ENCODE results near the gene GPSM1. TPM values are rescaled to one million over a fixed set of nuclear protein-coding genes. Genes with fewer than 3 reads are reported as not detected.

Gene GPSM1
- total and polyA plus RNA-seq, 2 donors (not counting 1 experiment from before 2014, with no cell fraction given), result 2.4 to 6.3 TPM

GRCh38 chr9:136355616-136356557, 28.5 kb downstream of the GPSM1 start:
- H3K4me2 ChIP-seq (replicated peaks; ENCODE audit: low read depth, low read length, poor library complexity, severe bottlenecking), result no peak overlapping the region
- ChIA-PET CTCF (no interaction called here), POLR2A (no interaction called here)
- DNase-seq (no peak), ATAC-seq (ENCODE audit: low read depth) (no peak)
- H2AFZ ChIP-seq (ENCODE audit: insufficient read depth, low read depth, low read length, poor library complexity, severe bottlenecking), result no peak overlapping the region
- Mint-ChIP-seq H3K9me3 (ENCODE audit: insufficient read depth) (no peaks in the 10 kb centered on the region), H3K27ac (no peak overlapping the region), H3K4me3 (no peak overlapping the region), H3K4me1 (no peaks in the 10 kb centered on the region), H3K27me3 (no peaks in the 10 kb centered on the region)
- no peaks in the 10 kb centered on the region for H3K9me3 ChIP-seq (ENCODE audit: control extremely low read depth in 1 of 3, control insufficient read depth in 2 of 3, insufficient read depth in 1 of 3, low read length in 2 of 3)
- H3K4me1 ChIP-seq (ENCODE audit: control insufficient read depth in 2 of 2, insufficient read depth in 2 of 2, low read length in 2 of 2), result no peaks in the 10 kb centered on the region
- H3K79me2 ChIP-seq (ENCODE audit: control insufficient read depth, insufficient read depth, low read length), result no peaks in the 10 kb centered on the region
- no peaks in the 10 kb centered on the region for H4K20me1 ChIP-seq (ENCODE audit: control insufficient read depth, insufficient read depth, low read length, poor library complexity, severe bottlenecking)
- WGBS (ENCODE audit: insufficient coverage), result 93% methylated on average over 54 of the region's 54 CpGs
- intact Hi-C loops (cut with micrococcal nuclease), result no loop called here
- H3K27ac ChIP-seq (ENCODE audit: low read length in 2 of 2), result no peak overlapping the region
- no peak overlapping the region for H3K9ac ChIP-seq (ENCODE audit: low read length)
- no peak for TF ChIP-seq EZH2 (IDR thresholded peaks at IDR 0.05; ENCODE audit: borderline replicate concordance, insufficient read depth, low read depth, low read length, poor library complexity, severe bottlenecking)
- TF ChIP-seq CTCF (IDR thresholded peaks at IDR 0.05), result no peak
- no peaks in the 10 kb centered on the region for H3K27me3 ChIP-seq (replicated peaks in 1 of 4; ENCODE audit: control extremely low read depth in 1 of 4, control insufficient read depth in 3 of 4, insufficient read depth in 4 of 4, low read length in 3 of 4)
- H3K4me3 ChIP-seq (ENCODE audit: control extremely low read depth in 1 of 5, extremely low read depth in 1 of 5, insufficient read depth in 1 of 5, low read depth in 2 of 5, low read length in 4 of 5), result no peak overlapping the region
- peaks cover 0 to 4% of the 10 kb centered on the region in 2 experiments for H3K36me3 ChIP-seq (replicated peaks in 1 of 2; ENCODE audit: control extremely low read depth in 1 of 2, control insufficient read depth in 1 of 2, extremely low read depth in 1 of 2, insufficient read depth in 2 of 2, low read length in 1 of 2)

GRCh38 chr9:136357202-136357725, 29.9 kb downstream of the GPSM1 start:
- Histone ChIP-seq H3K4me2 (replicated peaks; ENCODE audit: low read depth, low read length, poor library complexity, severe bottlenecking) (no peak overlapping the region), H4K20me1 (ENCODE audit: control insufficient read depth, insufficient read depth, low read length, poor library complexity, severe bottlenecking) (peaks cover 12% of the 10 kb centered on the region), H3K4me3 (ENCODE audit: control extremely low read depth in 1 of 5, extremely low read depth in 1 of 5, insufficient read depth in 1 of 5, low read depth in 2 of 5, low read length in 4 of 5) (no peak overlapping the region), H3K9ac (ENCODE audit: low read length) (no peak overlapping the region), H2AFZ (ENCODE audit: insufficient read depth, low read depth, low read length, poor library complexity, severe bottlenecking) (no peak overlapping the region), H3K27ac (ENCODE audit: low read length in 2 of 2) (no peak overlapping the region), H3K4me1 (ENCODE audit: control insufficient read depth in 2 of 2, insufficient read depth in 2 of 2, low read length in 2 of 2) (no peaks in the 10 kb centered on the region), H3K9me3 (ENCODE audit: control extremely low read depth in 1 of 3, control insufficient read depth in 2 of 3, insufficient read depth in 1 of 3, low read length in 2 of 3) (no peaks in the 10 kb centered on the region), H3K27me3 (replicated peaks in 1 of 4; ENCODE audit: control extremely low read depth in 1 of 4, control insufficient read depth in 3 of 4, insufficient read depth in 4 of 4, low read length in 3 of 4) (no peaks in the 10 kb centered on the region), H3K79me2 (ENCODE audit: control insufficient read depth, insufficient read depth, low read length) (no peaks in the 10 kb centered on the region), H3K36me3 (replicated peaks in 1 of 2; ENCODE audit: control extremely low read depth in 1 of 2, control insufficient read depth in 1 of 2, extremely low read depth in 1 of 2, insufficient read depth in 2 of 2, low read length in 1 of 2) (peaks cover 0 to 13% of the 10 kb centered on the region in 2 experiments)
- intact Hi-C loops (cut with micrococcal nuclease), result no loop called here
- Mint-ChIP-seq H3K4me3 (no peak overlapping the region), H3K4me1 (no peaks in the 10 kb centered on the region), H3K9me3 (ENCODE audit: insufficient read depth) (no peaks in the 10 kb centered on the region), H3K27me3 (no peaks in the 10 kb centered on the region), H3K27ac (no peak overlapping the region)
- no peak for DNase-seq
- no peak for ATAC-seq (ENCODE audit: low read depth)
- ChIA-PET POLR2A (no interaction called here), CTCF (no interaction called here)
- WGBS (ENCODE audit: insufficient coverage), result 82% methylated on average over 22 of the region's 22 CpGs
- TF ChIP-seq CTCF (IDR thresholded peaks at IDR 0.05), result no peak

All from B cell (primary cell).